H1 (cell line): Measurements from ENCODE around the gene RASA4B. TPM values are rescaled to one million over a fixed set of nuclear protein-coding genes. Genes with fewer than 3 reads are reported as not detected.

Source experiments
- HDAC2 ChIP-seq, 2 experiments: fragments of 300-600 bp in 1 of 2; sonication (generic) in 1 of 2; IDR thresholded peaks; 2 replicates each; pipeline ENCODE4 v1.6.1; 2011 to 2012; ENCODE audit warnings: low read depth in 2 of 2, low read length in 2 of 2, mild to moderate bottlenecking in 2 of 2, moderate library complexity in 2 of 2, borderline replicate concordance in 1 of 2, inconsistent platforms in 1 of 2
- JUND ChIP-seq: IDR thresholded peaks from 2 replicates; pipeline ENCODE4 v1.6.1; 2011; ENCODE audit warnings: mild to moderate bottlenecking, improper control_type of control experiment, low read length
- KDM1A ChIP-seq: fragments of 200-600, 300-600 bp; sonication (generic); IDR thresholded peaks from 2 replicates; pipeline ENCODE4 v1.7.1; 2016; ENCODE audit warnings: mild to moderate bottlenecking, low read length, borderline replicate concordance
- RBBP5 ChIP-seq: IDR thresholded peaks from 2 replicates; pipeline ENCODE4 v1.7.1; 2012; ENCODE audit warnings: low read depth, mild to moderate bottlenecking, inconsistent platforms, low read length, moderate library complexity, borderline replicate concordance
- SP2 ChIP-seq: IDR thresholded peaks from 2 replicates; pipeline ENCODE4 v1.6.1; 2012; ENCODE audit warnings: mild to moderate bottlenecking, low read length, inconsistent platforms
- polyA plus RNA-seq, 7 experiments: library from polyadenylated mRNA; depleted of rRNA in 3 of 7; stranded (reverse) in 5 of 7; unstranded in 2 of 7; fragments of >200 nt in 5 of 7; fragments of 200-250 nt in 2 of 7; gene quantifications; 1 replicate in 5 of 7; 2 replicates in 1 of 7; 4 replicates in 1 of 7; pipeline versions ENCODE4 v1.2.1 to v1.2.3, GENCODE V29; 2011 to 2013; ENCODE audit warnings: missing spikeins in 2 of 7, mixed read lengths in 2 of 7
- total RNA-seq: library from RNA; stranded (reverse); fragmentation: NEBNext Ultra II Directional; extraction: Animal tissue kit (Norgen Biotek cat#: 25700); gene quantifications from 2 replicates; pipeline ENCODE4 v1.2.1, GENCODE V29; 2021
- TF ChIP-seq, protein P1 (sequence below): fragments of 300-600 bp; sonication (generic); IDR thresholded peaks from 2 replicates; pipeline ENCODE4 v1.7.1; 2012; ENCODE audit warnings: low read length, moderate library complexity, mild to moderate bottlenecking, inconsistent platforms; ENCODE audit not compliant: insufficient replicate concordance
- TF ChIP-seq, protein P2 (sequence below): IDR thresholded peaks from 2 replicates; pipeline ENCODE4 v1.6.1; 2012; ENCODE audit warnings: low read length, inconsistent platforms

Gene RASA4B
- total and polyA plus RNA-seq, 2 of the 8 experiments (the other 6 are each of a cell fraction or from before 2014, with no cell fraction given): 3.4 to 6.7 TPM

DNA sequence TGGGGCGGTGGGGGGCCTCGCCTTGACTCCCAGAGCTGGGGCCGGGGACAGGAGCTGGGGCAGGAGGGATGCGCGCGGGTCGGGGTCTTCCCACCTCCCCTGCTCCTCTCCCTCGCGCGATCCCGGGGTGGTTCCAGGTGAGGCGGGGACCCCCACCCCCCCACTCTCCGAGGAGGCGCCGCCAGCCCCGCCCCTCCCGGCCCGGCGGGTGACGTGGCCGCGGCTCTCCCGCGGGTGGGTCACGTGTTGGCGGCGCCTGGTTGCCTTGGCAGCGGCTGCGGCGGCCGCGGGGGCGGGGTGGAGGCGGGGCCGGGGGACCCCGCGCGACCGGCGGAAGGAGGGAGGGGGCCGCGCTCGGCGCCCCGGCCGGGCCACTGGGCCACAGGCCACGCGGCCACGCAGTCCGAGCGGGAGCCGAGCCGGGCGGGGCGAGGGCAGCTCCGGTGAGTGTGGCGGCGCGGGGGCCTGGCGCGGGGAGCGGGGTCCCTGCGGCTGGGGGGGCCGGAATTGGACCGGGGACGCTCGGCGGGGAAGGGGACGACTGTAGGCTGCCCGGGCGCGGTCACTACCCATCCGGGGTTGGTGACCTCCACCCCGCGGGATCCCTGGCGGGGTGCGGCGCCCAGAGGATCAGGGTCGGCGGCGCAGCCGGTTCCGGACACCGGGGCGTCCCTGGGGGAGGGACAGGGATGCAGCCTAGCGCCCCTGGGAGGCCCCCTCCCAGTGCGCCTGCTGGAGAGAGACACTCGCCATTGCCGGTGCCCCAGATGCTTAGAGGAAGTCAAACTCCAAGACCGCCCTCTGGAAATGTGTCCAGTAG is 84.1 kb downstream of the RASA4B start, which contains the start of gene ORAI2 (continued):
- TF ChIP-seq HDAC2 (IDR thresholded peaks at IDR 0.05; ENCODE audit: borderline replicate concordance in 1 of 2, low read depth in 2 of 2, low read length in 2 of 2) (0 out of 4 replicates have a peak, but pooled peaks of 1 of the 2 experiments have one; percentile 34), SP2 (no peak), RBBP5 (no peak), JUND (no peak), KDM1A (no peak)
- TF ChIP-seq, protein P1, sequence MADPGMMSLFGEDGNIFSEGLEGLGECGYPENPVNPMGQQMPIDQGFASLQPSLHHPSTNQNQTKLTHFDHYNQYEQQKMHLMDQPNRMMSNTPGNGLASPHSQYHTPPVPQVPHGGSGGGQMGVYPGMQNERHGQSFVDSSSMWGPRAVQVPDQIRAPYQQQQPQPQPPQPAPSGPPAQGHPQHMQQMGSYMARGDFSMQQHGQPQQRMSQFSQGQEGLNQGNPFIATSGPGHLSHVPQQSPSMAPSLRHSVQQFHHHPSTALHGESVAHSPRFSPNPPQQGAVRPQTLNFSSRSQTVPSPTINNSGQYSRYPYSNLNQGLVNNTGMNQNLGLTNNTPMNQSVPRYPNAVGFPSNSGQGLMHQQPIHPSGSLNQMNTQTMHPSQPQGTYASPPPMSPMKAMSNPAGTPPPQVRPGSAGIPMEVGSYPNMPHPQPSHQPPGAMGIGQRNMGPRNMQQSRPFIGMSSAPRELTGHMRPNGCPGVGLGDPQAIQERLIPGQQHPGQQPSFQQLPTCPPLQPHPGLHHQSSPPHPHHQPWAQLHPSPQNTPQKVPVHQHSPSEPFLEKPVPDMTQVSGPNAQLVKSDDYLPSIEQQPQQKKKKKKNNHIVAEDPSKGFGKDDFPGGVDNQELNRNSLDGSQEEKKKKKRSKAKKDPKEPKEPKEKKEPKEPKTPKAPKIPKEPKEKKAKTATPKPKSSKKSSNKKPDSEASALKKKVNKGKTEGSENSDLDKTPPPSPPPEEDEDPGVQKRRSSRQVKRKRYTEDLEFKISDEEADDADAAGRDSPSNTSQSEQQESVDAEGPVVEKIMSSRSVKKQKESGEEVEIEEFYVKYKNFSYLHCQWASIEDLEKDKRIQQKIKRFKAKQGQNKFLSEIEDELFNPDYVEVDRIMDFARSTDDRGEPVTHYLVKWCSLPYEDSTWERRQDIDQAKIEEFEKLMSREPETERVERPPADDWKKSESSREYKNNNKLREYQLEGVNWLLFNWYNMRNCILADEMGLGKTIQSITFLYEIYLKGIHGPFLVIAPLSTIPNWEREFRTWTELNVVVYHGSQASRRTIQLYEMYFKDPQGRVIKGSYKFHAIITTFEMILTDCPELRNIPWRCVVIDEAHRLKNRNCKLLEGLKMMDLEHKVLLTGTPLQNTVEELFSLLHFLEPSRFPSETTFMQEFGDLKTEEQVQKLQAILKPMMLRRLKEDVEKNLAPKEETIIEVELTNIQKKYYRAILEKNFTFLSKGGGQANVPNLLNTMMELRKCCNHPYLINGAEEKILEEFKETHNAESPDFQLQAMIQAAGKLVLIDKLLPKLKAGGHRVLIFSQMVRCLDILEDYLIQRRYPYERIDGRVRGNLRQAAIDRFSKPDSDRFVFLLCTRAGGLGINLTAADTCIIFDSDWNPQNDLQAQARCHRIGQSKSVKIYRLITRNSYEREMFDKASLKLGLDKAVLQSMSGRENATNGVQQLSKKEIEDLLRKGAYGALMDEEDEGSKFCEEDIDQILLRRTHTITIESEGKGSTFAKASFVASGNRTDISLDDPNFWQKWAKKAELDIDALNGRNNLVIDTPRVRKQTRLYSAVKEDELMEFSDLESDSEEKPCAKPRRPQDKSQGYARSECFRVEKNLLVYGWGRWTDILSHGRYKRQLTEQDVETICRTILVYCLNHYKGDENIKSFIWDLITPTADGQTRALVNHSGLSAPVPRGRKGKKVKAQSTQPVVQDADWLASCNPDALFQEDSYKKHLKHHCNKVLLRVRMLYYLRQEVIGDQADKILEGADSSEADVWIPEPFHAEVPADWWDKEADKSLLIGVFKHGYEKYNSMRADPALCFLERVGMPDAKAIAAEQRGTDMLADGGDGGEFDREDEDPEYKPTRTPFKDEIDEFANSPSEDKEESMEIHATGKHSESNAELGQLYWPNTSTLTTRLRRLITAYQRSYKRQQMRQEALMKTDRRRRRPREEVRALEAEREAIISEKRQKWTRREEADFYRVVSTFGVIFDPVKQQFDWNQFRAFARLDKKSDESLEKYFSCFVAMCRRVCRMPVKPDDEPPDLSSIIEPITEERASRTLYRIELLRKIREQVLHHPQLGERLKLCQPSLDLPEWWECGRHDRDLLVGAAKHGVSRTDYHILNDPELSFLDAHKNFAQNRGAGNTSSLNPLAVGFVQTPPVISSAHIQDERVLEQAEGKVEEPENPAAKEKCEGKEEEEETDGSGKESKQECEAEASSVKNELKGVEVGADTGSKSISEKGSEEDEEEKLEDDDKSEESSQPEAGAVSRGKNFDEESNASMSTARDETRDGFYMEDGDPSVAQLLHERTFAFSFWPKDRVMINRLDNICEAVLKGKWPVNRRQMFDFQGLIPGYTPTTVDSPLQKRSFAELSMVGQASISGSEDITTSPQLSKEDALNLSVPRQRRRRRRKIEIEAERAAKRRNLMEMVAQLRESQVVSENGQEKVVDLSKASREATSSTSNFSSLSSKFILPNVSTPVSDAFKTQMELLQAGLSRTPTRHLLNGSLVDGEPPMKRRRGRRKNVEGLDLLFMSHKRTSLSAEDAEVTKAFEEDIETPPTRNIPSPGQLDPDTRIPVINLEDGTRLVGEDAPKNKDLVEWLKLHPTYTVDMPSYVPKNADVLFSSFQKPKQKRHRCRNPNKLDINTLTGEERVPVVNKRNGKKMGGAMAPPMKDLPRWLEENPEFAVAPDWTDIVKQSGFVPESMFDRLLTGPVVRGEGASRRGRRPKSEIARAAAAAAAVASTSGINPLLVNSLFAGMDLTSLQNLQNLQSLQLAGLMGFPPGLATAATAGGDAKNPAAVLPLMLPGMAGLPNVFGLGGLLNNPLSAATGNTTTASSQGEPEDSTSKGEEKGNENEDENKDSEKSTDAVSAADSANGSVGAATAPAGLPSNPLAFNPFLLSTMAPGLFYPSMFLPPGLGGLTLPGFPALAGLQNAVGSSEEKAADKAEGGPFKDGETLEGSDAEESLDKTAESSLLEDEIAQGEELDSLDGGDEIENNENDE: no peak
- TF ChIP-seq, protein P2, sequence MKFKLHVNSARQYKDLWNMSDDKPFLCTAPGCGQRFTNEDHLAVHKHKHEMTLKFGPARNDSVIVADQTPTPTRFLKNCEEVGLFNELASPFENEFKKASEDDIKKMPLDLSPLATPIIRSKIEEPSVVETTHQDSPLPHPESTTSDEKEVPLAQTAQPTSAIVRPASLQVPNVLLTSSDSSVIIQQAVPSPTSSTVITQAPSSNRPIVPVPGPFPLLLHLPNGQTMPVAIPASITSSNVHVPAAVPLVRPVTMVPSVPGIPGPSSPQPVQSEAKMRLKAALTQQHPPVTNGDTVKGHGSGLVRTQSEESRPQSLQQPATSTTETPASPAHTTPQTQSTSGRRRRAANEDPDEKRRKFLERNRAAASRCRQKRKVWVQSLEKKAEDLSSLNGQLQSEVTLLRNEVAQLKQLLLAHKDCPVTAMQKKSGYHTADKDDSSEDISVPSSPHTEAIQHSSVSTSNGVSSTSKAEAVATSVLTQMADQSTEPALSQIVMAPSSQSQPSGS: no peak
